Mesenchymal stem cell (in vitro differentiated cells and primary cell): ENCODE data around the gene GABARAPL1.
"Not testable (repeated sequence)": the region's sequence is repeated elsewhere in the genome, so short reads cannot be mapped to it uniquely, and the experiment has no call there.

Experiments used
- DNase-seq: peaks from one replicate; pipeline ENCODE4 v3.0.0-alpha.2; 2013
- H2AFZ ChIP-seq: one replicate; pipeline ENCODE4 v1.6.1; 2013; ENCODE audit warnings: low read depth, mild to moderate bottlenecking, control low read depth, inconsistent platforms, low read length, moderate library complexity
- H2AK5ac ChIP-seq: 2 replicates; pipeline ENCODE4 v1.6.1; 2013; ENCODE audit warnings: low read length, moderate library complexity, mild to moderate bottlenecking, inconsistent platforms; ENCODE audit not compliant: severe bottlenecking
- H2BK120ac ChIP-seq: one replicate; pipeline ENCODE4 v1.6.1; 2013; ENCODE audit warnings: low read depth, mild to moderate bottlenecking, inconsistent platforms, low read length, moderate library complexity
- H2BK12ac ChIP-seq, 2 experiments: one replicate each; pipeline ENCODE4 v1.6.1; 2013; ENCODE audit warnings: inconsistent platforms in 2 of 2, low read length in 2 of 2, mild to moderate bottlenecking in 2 of 2, moderate library complexity in 2 of 2, control low read depth in 1 of 2
- H2BK15ac ChIP-seq: one replicate; pipeline ENCODE4 v1.6.1; 2013; ENCODE audit warnings: mild to moderate bottlenecking, low read depth, inconsistent platforms; ENCODE audit not compliant: poor library complexity, severe bottlenecking
- H2BK5ac ChIP-seq: 2 replicates; pipeline ENCODE4 v1.6.1; 2013; ENCODE audit warnings: low read depth, mild to moderate bottlenecking, low read length, control low read depth, inconsistent platforms; ENCODE audit not compliant: poor library complexity, severe bottlenecking
- H3K14ac ChIP-seq, 2 experiments: one replicate each; pipeline ENCODE4 v1.6.1; 2013; ENCODE audit warnings: inconsistent platforms in 2 of 2, low read length in 2 of 2, control low read depth in 1 of 2, mild to moderate bottlenecking in 1 of 2, moderate library complexity in 1 of 2
- H3K18ac ChIP-seq, 2 experiments: one replicate each; pipeline ENCODE4 v1.6.1; 2013; ENCODE audit warnings: inconsistent platforms in 2 of 2, low read length in 2 of 2, control low read depth in 1 of 2, low read depth in 1 of 2, mild to moderate bottlenecking in 1 of 2
- H3K23ac ChIP-seq, 2 experiments: one replicate each; pipeline ENCODE4 v1.6.1; 2013; ENCODE audit warnings: inconsistent platforms in 2 of 2, low read length in 2 of 2, mild to moderate bottlenecking in 2 of 2, moderate library complexity in 2 of 2, control low read depth in 1 of 2
- H3K27ac ChIP-seq: 2 replicates; pipeline ENCODE4 v1.5.1; 2013; ENCODE audit warnings: mild to moderate bottlenecking, moderate library complexity, low read length, control low read depth, inconsistent platforms; ENCODE audit not compliant: poor library complexity, severe bottlenecking
- H3K27me3 ChIP-seq, 2 experiments: 2 replicates each; pipeline versions ENCODE4 v1.6.1 to v1.7.0; 2013; ENCODE audit warnings: low read length in 2 of 2, mild to moderate bottlenecking in 2 of 2, moderate library complexity in 2 of 2, control low read depth in 1 of 2, inconsistent platforms in 1 of 2; ENCODE audit not compliant: control insufficient read depth in 1 of 2, insufficient read depth in 1 of 2
- H3K36me3 ChIP-seq, 2 experiments: 2 replicates each; pipeline versions ENCODE4 v1.6.1 to v1.7.0; 2013; ENCODE audit warnings: low read length in 2 of 2, control low read depth in 1 of 2, inconsistent platforms in 1 of 2, low read depth in 1 of 2, mild to moderate bottlenecking in 1 of 2; ENCODE audit not compliant: insufficient read depth in 2 of 2, control insufficient read depth in 1 of 2
- H3K4ac ChIP-seq, 2 experiments: one replicate each; pipeline ENCODE4 v1.6.1; 2013; ENCODE audit warnings: inconsistent platforms in 2 of 2, low read length in 2 of 2, mild to moderate bottlenecking in 2 of 2, moderate library complexity in 2 of 2, control low read depth in 1 of 2, low read depth in 1 of 2
- H3K4me1 ChIP-seq: 2 replicates; pipeline ENCODE4 v1.6.1; 2013; ENCODE audit warnings: low read depth, low read length, control low read depth; ENCODE audit not compliant: control insufficient read depth, insufficient read depth
- H3K4me2 ChIP-seq: 2 replicates; pipeline ENCODE4 v1.6.1; 2013; ENCODE audit warnings: low read length, mild to moderate bottlenecking, inconsistent platforms; ENCODE audit not compliant: poor library complexity, severe bottlenecking
- H3K4me3 ChIP-seq, 2 experiments: 2 replicates each; pipeline versions ENCODE4 v1.5.1 to v1.7.0; 2013; ENCODE audit warnings: low read length in 2 of 2, mild to moderate bottlenecking in 2 of 2, control low read depth in 1 of 2, low read depth in 1 of 2; ENCODE audit not compliant: insufficient read depth in 1 of 2
- H3K79me1 ChIP-seq: replicated peaks from 2 replicates; pipeline ENCODE4 v1.6.1; 2013; ENCODE audit warnings: mild to moderate bottlenecking, control low read depth, low read length, inconsistent platforms; ENCODE audit not compliant: poor library complexity, severe bottlenecking
- H3K9ac ChIP-seq: 2 replicates; pipeline ENCODE4 v1.7.0; 2013; ENCODE audit warnings: mild to moderate bottlenecking, low read length, moderate library complexity
- H3K9me3 ChIP-seq: 2 replicates; pipeline ENCODE4 v1.7.0; 2013; ENCODE audit warnings: mild to moderate bottlenecking, low read length; ENCODE audit not compliant: control insufficient read depth
- H4K8ac ChIP-seq: one replicate; pipeline ENCODE4 v1.6.1; 2013; ENCODE audit warnings: inconsistent platforms, mild to moderate bottlenecking, low read length, moderate library complexity
- H4K91ac ChIP-seq: one replicate; pipeline ENCODE4 v1.6.1; 2013; ENCODE audit warnings: mild to moderate bottlenecking, low read length, inconsistent platforms
- WGBS: methylation state at CpG from one replicate; pipeline ENCODE4 v1.1.7; 2013; ENCODE audit warnings: mixed read lengths; 5-methylcytosine and 5-hydroxymethylcytosine counted together

GABARAPL1 gene

GRCh38 chr12:10197879-10198278 is 14.8 kb upstream of the GABARAPL1 start:
- H3K79me1 ChIP-seq, result no peaks in the 10 kb centered on the region
- no peak overlapping the region for H3K4ac ChIP-seq
- no peak overlapping the region for H2AFZ ChIP-seq
- H3K4me3 ChIP-seq, result no peak overlapping the region
- no peak overlapping the region for H2BK120ac ChIP-seq
- no peak overlapping the region for H2AK5ac ChIP-seq
- H4K91ac ChIP-seq, result no peak overlapping the region
- H3K27ac ChIP-seq, result no peak overlapping the region
- no peak overlapping the region for H4K8ac ChIP-seq
- H3K27me3 ChIP-seq, result no peaks in the 10 kb centered on the region
- H3K18ac ChIP-seq, result no peak overlapping the region
- DNase-seq, result no peak
- no peaks in the 10 kb centered on the region for H3K36me3 ChIP-seq
- WGBS, result 93% methylated on average over 4 of the region's 5 CpGs
- no peak overlapping the region for H2BK15ac ChIP-seq
- H3K9me3 ChIP-seq, result no peaks in the 10 kb centered on the region
- H3K23ac ChIP-seq, result no peak overlapping the region
- no peak overlapping the region for H3K4me2 ChIP-seq
- no peak overlapping the region for H2BK5ac ChIP-seq
- H3K14ac ChIP-seq, result no peak overlapping the region
- H3K4me1 ChIP-seq, result no peaks in the 10 kb centered on the region
- H2BK12ac ChIP-seq, result no peak overlapping the region
- H3K9ac ChIP-seq, result no peak overlapping the region

DNA sequence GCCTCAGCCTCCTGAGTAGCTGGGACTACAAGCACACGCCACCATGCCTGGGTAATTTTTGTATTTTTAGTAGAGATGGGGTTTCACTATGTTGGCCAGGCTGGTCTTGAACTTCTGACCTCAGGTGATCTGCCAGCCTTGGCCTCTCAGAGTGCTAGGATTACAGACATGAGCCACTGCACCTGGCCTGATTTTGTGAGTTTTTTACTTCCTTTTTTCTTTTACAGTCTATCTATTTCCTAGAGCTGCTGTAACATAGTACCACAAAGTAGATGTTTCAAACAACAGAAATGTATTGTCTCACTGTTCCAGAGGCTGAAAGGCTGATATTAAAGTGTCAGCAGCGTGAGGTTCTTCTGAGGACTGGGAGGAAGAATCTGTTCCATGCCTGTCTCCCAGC is 8.2 kb upstream of the GABARAPL1 start:
- H3K36me3 ChIP-seq, H2BK120ac ChIP-seq, H3K27me3 ChIP-seq, H2AK5ac ChIP-seq, H3K4me3 ChIP-seq, H2BK15ac ChIP-seq, H3K9me3 ChIP-seq, H3K18ac ChIP-seq, H4K91ac ChIP-seq, H3K14ac ChIP-seq, H2BK5ac ChIP-seq, H4K8ac ChIP-seq, H3K4ac ChIP-seq, H3K9ac ChIP-seq, H2AFZ ChIP-seq, H3K79me1 ChIP-seq, H3K4me1 ChIP-seq, H3K4me2 ChIP-seq, H2BK12ac ChIP-seq, H3K23ac ChIP-seq, DNase-seq, H3K27ac ChIP-seq: not testable (repeated sequence)
- 100% methylated on average over 2 of the region's 2 CpGs for WGBS

- Histone ChIP-seq H3K14ac (no peak overlapping the region), H2BK120ac (no peak overlapping the region), H3K79me1 (no peaks in the 10 kb centered on the region), H3K9ac (no peak overlapping the region), H4K8ac (no peak overlapping the region), H3K27me3 (no peaks in the 10 kb centered on the region), H2AFZ (no peak overlapping the region), H3K4me1 (no peaks in the 10 kb centered on the region), H4K91ac (no peak overlapping the region), H3K36me3 (no peaks in the 10 kb centered on the region), H3K27ac (no peak overlapping the region), H2BK5ac (no peak overlapping the region), H3K23ac (no peak overlapping the region), H3K18ac (peak overlapping the region in 1 of 2 experiments; percentile 11), H3K4me3 (no peak overlapping the region), H3K4ac (no peak overlapping the region), H3K9me3 (no peaks in the 10 kb centered on the region), H2BK12ac (no peak overlapping the region), H2AK5ac (no peak overlapping the region), H3K4me2 (no peak overlapping the region), H2BK15ac (no peak overlapping the region)
- WGBS, result 6% methylated on average over 3 of the region's 3 CpGs
- DNase-seq, result peak; percentile 85
These were observed 7.4 kb upstream of the GABARAPL1 start for GRCh38 chr12:10205220-10205807.

- Histone ChIP-seq H3K14ac (no peak overlapping the region), H3K4me3 (no peak overlapping the region), H3K9me3 (no peaks in the 10 kb centered on the region), H3K4ac (no peak overlapping the region), H2AFZ (no peak overlapping the region), H3K4me1 (peaks cover 2% of the 10 kb centered on the region), H3K18ac (no peak overlapping the region), H4K8ac (no peak overlapping the region), H2AK5ac (no peak overlapping the region), H2BK5ac (no peak overlapping the region), H3K27ac (no peak overlapping the region), H3K36me3 (no peaks in the 10 kb centered on the region), H3K79me1 (no peaks in the 10 kb centered on the region), H3K4me2 (no peak overlapping the region), H4K91ac (no peak overlapping the region), H2BK15ac (no peak overlapping the region), H2BK12ac (no peak overlapping the region), H3K27me3 (no peaks in the 10 kb centered on the region), H3K23ac (no peak overlapping the region), H2BK120ac (no peak overlapping the region), H3K9ac (no peak overlapping the region)
- no peak for DNase-seq
- no CpG with 5 or more reads among the region's 2 CpGs for WGBS
These were observed 5.5 kb upstream of the GABARAPL1 start for GRCh38 chr12:10207136-10207535.
